ENCODE data around the gene NACC1. TPM values are rescaled to one million over a fixed set of nuclear protein-coding genes. Genes with fewer than 3 reads are reported as not detected.
A peak's percentile ranks its signal among the peaks of the same experiment; 100 is the strongest.

NACC1 gene
- total and polyA plus RNA-seq, 2 of the 13 experiments (the other 11 are each of a cell fraction or from before 2014, with no cell fraction given), result 31.8 to 42.3 TPM

GRCh38 chr19:13149628-13150186 is 31.6 kb downstream of the NACC1 start (continued):
- no peak for TF ChIP-seq ARHGAP35 (CRISPR knock-in tag; IDR thresholded peaks at IDR 0.05; ENCODE audit: borderline replicate concordance)
- 0 out of 2 replicates have a peak, but pooled peaks have one; percentile 40 for TF ChIP-seq PREB (CRISPR knock-in tag; IDR thresholded peaks at IDR 0.05)
- TF ChIP-seq KAT7 (CRISPR knock-in tag; IDR thresholded peaks at IDR 0.05; ENCODE audit: borderline replicate concordance), result peak; percentile 35; the same call in 1 of the 2 replicates
- peak; percentile 65; the same call in 1 of the 2 replicates for TF ChIP-seq ZNF296 (CRISPR knock-in tag; conservative IDR thresholded peaks at IDR 0.05)
- TF ChIP-seq AFF4 (CRISPR knock-in tag; IDR thresholded peaks at IDR 0.05), result no peak
- TF ChIP-seq ZNF318 (CRISPR knock-in tag; IDR thresholded peaks at IDR 0.05), result no peak
- TF ChIP-seq ZNF30 (CRISPR knock-in tag; IDR thresholded peaks at IDR 0.05), result 0 out of 2 replicates have a peak, but pooled peaks have one; percentile 42
- peak; percentile 31 for TF ChIP-seq AGO2 (optimal IDR thresholded peaks at IDR 0.05; ENCODE audit: low read depth, low read length)
- no peak for TF ChIP-seq SSRP1 (CRISPR knock-in tag; IDR thresholded peaks at IDR 0.05)
- 0 out of 2 replicates have a peak, but pooled peaks have one; percentile 29 for TF ChIP-seq ZNF430 (CRISPR knock-in tag; IDR thresholded peaks at IDR 0.05)
- no peak for TF ChIP-seq ZNF383 (CRISPR knock-in tag; IDR thresholded peaks at IDR 0.05; ENCODE audit: borderline replicate concordance)
- TF ChIP-seq UBTF (CRISPR knock-in tag; IDR thresholded peaks at IDR 0.05), result no peak; the same call in 1 of the 2 replicates
- no peak for TF ChIP-seq ZNF33A (CRISPR knock-in tag; IDR thresholded peaks at IDR 0.05; ENCODE audit: borderline replicate concordance)

All from HepG2 (cell line).